ENCODE measurements around the gene ATXN3. TPM values are rescaled to one million over a fixed set of nuclear protein-coding genes. Genes with fewer than 3 reads are reported as not detected.

ATXN3 gene
- total and polyA plus RNA-seq, 2 of the 13 experiments (the other 11 are each of a cell fraction or from before 2014, with no cell fraction given), result 14.9 to 17.3 TPM

DNA sequence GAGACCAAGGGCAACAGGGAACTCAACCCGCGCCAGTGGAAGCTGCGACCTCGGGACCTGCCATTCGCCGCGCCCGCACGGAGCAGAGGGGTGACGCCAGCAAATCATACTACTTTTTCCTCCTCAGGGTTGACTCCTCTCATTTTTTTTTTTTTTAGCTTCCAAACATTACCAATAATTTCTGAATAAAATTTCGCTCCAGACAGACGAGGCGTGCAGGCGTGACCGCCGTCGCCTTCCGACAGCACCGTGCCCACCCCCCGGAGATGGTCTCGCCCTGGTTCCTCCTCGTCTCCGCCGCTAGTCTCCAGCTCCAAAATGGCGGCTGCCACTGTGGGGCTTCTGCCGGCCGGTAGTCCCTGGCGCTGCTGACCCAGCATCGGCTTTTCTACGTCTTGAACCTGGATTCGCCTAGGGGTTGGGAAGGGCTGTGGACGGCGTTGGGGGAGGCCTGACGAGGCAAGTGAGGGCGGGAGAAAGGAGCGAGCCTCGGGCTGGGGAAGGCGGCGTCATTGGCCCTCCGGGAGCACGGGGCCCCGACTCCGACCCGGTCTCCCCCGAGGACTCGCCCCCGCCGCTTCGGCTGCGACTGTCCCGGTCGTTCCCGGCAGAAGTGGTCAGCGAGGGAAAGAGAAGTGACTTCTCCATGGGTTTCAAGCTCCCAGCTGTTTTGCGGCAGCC is 15.4 kb upstream of the ATXN3 start, which contains the start of the genes CPSF2 and NDUFB1 (continued):
- TF ChIP-seq, protein P1, sequence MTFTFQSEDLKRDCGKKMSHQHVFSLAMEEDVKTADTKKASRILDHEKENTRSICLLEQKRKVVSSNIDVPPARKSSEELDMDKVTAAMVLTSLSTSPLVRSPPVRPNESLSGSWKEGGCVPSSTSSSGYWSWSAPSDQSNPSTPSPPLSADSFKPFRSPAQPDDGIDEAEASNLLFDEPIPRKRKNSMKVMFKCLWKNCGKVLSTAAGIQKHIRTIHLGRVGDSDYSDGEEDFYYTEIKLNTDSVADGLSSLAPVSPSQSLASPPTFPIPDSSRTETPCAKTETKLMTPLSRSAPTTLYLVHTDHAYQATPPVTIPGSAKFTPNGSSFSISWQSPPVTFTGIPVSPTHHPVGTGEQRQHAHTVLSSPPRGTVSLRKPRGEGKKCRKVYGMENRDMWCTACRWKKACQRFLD (CRISPR knock-in tag; IDR thresholded peaks at IDR 0.05; ENCODE audit: borderline replicate concordance), result 0 out of 2 replicates have a peak, but pooled peaks have one; percentile 23
- TF ChIP-seq TBX3 (IDR thresholded peaks at IDR 0.05; ENCODE audit: borderline replicate concordance) (peak; percentile 42; the same call in 1 of the 2 replicates), ZNF33B (CRISPR knock-in tag; IDR thresholded peaks at IDR 0.05) (peak; percentile 45; the same call in 1 of the 2 replicates), KAT7 (CRISPR knock-in tag; IDR thresholded peaks at IDR 0.05; ENCODE audit: borderline replicate concordance) (peak; percentile 91; the same call in 1 of the 2 replicates), NR2C2 (CRISPR knock-in tag; IDR thresholded peaks at IDR 0.05; ENCODE audit: borderline replicate concordance) (peak; percentile 92), ZSCAN31 (CRISPR knock-in tag; IDR thresholded peaks at IDR 0.05; ENCODE audit: low read depth) (peak; percentile 62), ZNF607 (CRISPR knock-in tag; IDR thresholded peaks at IDR 0.05; ENCODE audit: borderline replicate concordance) (no peak), ZNF670 (CRISPR knock-in tag; IDR thresholded peaks at IDR 0.05; ENCODE audit: borderline replicate concordance) (peak; percentile 44; the same call in 1 of the 2 replicates)
- TF ChIP-seq, protein P2, sequence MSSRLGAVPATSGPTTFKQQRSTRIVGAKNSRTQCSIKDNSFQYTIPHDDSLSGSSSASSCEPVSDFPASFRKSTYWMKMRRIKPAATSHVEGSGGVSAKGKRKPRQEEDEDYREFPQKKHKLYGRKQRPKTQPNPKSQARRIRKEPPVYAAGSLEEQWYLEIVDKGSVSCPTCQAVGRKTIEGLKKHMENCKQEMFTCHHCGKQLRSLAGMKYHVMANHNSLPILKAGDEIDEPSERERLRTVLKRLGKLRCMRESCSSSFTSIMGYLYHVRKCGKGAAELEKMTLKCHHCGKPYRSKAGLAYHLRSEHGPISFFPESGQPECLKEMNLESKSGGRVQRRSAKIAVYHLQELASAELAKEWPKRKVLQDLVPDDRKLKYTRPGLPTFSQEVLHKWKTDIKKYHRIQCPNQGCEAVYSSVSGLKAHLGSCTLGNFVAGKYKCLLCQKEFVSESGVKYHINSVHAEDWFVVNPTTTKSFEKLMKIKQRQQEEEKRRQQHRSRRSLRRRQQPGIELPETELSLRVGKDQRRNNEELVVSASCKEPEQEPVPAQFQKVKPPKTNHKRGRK (CRISPR knock-in tag; IDR thresholded peaks at IDR 0.05), result 0 out of 2 replicates have a peak, but pooled peaks have one; percentile 39
- TF ChIP-seq, protein P3, sequence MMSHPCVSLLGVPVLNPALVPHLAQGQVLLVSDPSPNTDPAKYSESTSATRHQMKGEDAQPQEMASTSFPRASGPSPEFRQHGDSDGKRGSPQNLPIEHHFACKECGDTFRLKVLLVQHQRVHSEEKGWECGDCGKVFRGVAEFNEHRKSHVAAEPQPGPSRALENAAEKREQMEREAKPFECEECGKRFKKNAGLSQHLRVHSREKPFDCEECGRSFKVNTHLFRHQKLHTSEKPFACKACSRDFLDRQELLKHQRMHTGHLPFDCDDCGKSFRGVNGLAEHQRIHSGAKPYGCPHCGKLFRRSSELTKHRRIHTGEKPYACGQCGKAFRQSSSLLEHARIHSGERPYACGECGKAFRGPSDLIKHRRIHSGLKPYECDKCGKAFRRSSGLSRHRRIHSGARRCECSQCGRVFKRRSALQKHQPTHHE (CRISPR knock-in tag; IDR thresholded peaks at IDR 0.05; ENCODE audit: borderline replicate concordance), result peak; percentile 41; the same call in 1 of the 2 replicates
- TF ChIP-seq, protein P4, sequence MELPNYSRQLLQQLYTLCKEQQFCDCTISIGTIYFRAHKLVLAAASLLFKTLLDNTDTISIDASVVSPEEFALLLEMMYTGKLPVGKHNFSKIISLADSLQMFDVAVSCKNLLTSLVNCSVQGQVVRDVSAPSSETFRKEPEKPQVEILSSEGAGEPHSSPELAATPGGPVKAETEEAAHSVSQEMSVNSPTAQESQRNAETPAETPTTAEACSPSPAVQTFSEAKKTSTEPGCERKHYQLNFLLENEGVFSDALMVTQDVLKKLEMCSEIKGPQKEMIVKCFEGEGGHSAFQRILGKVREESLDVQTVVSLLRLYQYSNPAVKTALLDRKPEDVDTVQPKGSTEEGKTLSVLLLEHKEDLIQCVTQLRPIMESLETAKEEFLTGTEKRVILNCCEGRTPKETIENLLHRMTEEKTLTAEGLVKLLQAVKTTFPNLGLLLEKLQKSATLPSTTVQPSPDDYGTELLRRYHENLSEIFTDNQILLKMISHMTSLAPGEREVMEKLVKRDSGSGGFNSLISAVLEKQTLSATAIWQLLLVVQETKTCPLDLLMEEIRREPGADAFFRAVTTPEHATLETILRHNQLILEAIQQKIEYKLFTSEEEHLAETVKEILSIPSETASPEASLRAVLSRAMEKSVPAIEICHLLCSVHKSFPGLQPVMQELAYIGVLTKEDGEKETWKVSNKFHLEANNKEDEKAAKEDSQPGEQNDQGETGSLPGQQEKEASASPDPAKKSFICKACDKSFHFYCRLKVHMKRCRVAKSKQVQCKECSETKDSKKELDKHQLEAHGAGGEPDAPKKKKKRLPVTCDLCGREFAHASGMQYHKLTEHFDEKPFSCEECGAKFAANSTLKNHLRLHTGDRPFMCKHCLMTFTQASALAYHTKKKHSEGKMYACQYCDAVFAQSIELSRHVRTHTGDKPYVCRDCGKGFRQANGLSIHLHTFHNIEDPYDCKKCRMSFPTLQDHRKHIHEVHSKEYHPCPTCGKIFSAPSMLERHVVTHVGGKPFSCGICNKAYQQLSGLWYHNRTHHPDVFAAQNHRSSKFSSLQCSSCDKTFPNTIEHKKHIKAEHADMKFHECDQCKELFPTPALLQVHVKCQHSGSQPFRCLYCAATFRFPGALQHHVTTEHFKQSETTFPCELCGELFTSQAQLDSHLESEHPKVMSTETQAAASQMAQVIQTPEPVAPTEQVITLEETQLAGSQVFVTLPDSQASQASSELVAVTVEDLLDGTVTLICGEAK (IDR thresholded peaks at IDR 0.05), result no peak
- TF ChIP-seq, protein P4 (CRISPR knock-in tag; IDR thresholded peaks at IDR 0.05), result peak; percentile 72; the same call in 1 of the 2 replicates

Data from HepG2 (cell line).